ENCODE measurements around the gene CORO1A. TPM values are rescaled to one million over a fixed set of nuclear protein-coding genes. Genes with fewer than 3 reads are reported as not detected.
A peak's percentile ranks its signal among the peaks of the same experiment; 100 is the strongest.
"Not testable (repeated sequence)": the region's sequence is repeated elsewhere in the genome, so short reads cannot be mapped to it uniquely, and the experiment has no call there.

CORO1A gene
- total RNA-seq (2014; rRNA removed): 5.0 and 6.7 TPM in 2 replicates
- 8.1 TPM for polyA plus RNA-seq (2012)

DNA sequence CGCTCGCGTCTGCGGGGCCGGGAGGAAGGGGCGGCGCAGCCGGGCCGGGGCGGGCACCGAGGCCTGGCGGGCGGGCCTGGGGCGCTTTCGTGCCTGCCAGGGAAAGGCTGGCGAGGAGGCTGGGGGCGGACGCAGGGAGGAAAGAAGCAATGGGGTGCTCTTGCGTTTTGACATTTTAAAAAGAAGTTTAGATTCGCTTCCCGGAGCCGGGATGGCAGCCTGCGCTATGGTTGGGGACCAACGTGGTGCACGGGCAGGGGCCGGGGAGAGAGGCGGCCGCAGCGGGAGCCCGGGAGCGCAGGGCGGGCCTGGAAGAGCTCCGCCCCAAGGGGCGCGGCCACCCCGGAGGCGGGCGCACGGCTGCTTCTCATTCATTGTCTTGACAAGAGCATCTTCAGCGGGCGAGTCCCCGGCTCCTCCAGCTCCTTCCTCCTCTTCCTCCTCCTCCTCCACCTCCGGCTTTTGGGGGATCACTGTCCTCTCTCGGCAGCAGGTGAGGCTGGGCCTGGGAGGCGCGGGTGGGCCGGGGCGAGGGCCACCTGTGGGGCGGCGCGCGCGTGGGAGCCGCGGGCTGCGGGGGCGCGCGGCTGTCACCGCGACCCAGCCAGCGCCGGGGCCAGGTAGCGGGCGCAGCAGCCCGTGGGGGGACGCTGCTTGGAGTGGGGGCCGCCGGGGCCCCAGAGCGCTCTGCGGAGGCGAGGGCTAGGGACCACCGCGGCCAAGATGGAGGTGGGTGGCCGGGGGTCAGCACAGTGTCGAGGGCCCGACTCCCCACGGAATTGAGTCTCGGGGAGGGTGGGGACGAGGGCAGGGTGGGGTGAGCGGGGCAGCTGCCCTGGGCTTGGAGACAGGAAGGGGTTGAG, at the start of gene CORO1A:
CORO1A (plus strand) TSS at position 370 of the 863 bp plus-strand sequence. CDS start 1,608 bp downstream, outside the sequence.
- DNase-seq (ENCODE audit: low read depth): peak; percentile 59

DNA sequence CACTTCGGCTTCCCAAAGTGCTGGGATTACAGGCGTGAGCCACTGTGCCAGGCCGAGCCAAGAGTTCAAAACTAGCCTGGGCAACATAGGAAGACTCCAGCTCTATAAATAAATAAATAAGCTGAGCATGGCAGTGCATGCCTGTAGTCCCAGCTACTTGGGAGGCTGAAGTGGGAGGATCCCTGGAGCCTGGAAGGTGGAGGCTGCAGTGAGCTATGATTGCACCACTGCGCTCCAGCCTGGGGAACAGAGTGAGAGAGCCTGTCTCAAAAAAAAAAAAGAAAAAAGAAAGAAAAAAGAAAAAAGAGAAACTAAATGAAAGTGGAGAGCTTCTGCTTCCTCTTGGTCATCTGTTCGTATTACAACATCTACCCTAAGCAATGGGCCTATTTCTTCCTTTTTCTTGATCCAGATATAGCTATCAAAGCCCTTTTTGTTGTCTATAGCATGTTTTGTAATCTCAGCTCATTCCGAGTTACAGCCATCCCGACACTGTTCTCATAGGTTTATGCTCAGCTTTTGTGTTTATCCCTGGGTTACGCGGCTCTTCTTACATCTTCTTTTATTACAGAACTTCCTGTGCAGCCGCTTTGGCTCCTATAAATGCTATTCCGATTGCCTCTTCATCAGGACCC, 46.3 kb upstream of the CORO1A start:
- DNase-seq (ENCODE audit: low read depth): no peak

DNA sequence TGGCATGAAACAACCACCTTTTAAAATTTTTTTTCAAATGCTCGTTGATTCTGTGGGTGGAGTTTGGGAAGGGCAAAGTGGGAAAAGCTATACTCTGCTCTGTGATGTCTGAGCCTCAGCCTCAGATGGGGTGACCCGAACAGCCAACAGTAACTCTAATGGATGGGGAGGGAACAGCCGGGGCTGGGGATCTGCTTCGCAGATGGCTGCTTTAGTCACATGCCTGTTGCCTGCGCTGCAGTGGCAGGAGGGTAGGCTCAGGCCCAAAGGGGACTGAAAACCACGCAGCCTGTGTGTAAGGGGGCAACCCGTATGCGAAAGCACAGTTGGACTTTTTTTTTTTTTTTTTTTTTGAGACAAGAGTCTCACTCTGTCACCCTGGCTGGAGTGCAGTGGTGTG, 45.5 kb upstream of the CORO1A start:
- DNase-seq (ENCODE audit: low read depth): no peak

DNA sequence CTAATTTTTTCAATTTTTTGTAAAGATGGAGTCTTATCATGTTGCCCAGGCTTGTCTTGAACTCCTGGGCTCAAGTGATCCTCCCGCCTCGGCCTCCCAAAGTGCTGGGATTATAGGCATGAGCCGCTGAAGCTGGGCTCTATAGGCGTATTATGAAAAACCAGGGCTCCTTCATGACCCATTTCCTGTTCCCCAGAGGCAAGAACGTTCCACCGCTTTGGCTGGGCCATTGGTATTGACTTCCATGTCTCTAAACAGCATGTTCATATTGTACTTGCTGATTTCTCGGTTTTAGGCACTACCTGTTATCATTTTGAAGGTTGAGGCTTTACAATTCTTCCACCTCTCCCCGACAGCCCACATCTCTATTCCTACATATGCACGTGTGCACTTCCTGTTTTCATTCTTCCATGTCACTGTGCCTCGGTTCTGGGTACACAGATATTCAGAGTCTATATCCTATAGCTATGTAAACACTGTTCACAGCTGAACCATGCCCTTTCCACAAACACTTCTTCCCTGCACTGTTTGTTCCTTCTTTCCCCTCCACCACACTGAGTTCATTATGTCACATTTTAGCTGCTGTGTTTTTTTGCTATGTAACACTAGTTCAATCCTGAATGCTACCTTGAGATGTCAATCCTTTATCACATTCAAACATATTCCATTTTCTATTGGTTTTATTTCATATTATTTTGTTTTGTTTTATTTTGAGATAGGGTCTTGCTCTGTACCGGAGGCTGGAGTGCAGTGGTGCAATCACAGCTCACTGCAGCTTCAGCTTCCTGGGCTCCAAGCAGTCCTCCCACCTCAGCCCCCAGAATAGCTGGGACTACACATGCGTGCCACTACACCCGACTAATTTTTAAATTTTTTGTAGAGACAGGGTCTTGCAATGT, 43.6 kb upstream of the CORO1A start:
- no peak for DNase-seq (ENCODE audit: low read depth)

DNA sequence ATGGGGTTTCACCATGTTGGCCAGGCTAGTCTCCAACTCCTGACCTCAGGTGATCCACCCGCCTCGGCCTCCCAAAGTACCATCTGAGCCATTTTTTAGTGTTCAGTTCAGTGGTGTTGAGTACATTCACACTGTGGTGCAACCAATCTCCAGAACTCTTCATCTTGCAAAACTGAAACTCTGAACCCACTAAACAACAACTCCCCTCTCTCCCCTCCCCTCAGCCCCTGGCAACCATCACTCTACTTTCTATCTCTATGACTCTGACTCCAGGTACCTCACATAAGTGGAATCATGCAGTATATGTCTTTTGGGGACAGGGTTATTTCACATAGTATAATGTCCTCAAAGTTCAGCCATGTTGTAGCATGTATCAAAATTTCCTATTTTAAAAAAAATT, 41.7 kb upstream of the CORO1A start:
- DNase-seq (ENCODE audit: low read depth): no peak

DNA sequence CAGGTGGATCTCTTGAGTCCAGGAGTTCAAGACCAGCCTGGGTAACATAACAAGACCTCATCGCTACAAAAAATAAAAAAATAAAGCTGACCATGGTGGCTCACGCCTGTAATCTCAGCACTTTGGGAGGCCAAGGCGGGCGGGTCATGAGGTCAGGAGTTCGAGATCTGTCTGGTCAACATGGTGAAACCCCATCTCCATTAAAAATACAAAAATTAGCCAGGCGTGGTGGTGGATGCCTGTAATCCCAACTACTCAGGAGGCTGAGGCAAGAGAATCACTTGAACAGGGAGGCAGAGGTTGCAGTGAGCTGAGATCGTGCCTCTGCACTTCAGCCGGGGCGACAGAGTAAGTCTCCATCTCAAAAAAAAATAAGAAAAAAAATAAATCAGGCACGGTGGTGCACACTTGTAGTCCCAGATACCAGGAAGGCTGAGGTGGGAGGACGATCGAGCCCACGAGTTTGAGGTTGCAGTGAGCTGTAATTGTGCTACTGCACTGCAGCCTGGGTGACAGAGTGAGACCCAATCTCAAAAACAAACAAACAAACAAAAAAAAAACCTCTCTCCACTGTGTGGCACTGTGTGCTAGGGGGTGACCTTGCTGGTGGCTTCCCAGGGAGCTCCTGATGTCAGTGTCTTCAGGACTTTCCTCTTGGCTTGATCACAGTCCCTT, 40.6 kb upstream of the CORO1A start:
- DNase-seq (ENCODE audit: low read depth): no peak

DNA sequence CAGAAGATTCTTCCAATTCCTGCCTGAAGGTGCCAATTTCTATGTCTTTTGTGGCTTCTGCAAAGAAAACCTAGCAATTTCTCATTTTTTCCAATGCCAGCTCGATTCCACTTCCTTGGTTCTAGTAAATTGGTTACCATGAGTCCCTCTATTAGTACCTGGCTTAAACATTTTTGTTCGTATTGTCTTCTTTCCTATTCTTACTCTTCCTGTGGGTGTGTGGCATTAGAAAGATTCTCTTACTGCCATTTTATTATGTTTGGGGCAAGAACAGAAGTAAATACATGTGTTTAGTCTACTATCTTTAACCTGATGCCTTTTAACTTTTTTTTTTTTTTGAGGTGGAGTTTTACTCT, 40.1 kb upstream of the CORO1A start:
- DNase-seq (ENCODE audit: low read depth): no peak

DNA sequence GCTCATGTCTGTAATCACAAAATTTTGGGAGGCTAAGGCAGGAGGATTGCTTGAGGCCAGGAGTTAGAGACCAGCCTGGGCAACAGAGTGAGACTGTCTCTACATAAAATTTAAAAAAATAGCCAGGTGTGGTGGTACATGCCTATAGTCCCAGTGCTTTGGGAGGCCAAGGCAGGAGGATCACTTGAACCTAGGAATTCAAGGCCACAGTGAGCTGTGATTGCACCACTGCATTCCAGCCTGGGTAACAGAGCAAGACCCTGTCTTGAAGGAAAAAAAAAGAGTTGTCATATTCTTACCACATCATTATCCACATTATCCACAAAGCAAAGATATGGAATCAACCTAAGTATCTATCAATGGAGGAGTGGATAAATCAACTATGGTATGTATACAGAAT, 39.4 kb upstream of the CORO1A start:
- no peak for DNase-seq (ENCODE audit: low read depth)

DNA sequence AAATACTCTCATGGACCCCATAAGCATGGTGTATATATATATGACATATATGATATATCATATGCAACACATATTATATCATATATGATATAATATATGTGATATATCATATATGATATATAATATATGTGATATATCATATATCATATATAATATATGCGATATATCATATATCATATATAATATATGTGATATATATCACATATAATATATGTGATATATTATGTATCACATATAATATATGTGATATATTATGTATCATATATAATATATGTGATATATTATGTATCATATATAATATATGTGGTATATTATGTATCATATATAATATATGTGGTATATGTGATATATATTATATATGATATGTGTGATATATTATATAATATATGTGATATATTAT, 38.5 kb upstream of the CORO1A start:
- no peak for DNase-seq (ENCODE audit: low read depth)

DNA sequence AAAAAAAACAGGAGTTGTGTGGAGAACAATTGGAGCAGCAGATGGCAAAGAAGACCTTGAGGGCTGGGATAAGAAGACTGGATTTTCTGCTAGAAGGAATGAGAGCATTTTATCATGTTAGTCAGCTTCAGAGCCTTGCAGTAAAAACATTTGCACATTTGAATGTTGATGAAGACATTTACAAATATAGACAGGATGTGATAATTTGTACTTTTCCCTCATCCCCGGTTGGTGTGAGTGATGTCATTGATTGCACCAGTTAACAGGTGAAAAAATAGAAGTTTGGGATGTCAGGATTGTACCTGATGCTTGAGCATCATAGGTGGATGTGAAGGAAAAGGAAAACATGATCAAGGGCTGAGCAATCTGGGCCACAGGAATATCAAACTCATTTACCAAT, 37.7 kb upstream of the CORO1A start:
- no peak for DNase-seq (ENCODE audit: low read depth)

DNA sequence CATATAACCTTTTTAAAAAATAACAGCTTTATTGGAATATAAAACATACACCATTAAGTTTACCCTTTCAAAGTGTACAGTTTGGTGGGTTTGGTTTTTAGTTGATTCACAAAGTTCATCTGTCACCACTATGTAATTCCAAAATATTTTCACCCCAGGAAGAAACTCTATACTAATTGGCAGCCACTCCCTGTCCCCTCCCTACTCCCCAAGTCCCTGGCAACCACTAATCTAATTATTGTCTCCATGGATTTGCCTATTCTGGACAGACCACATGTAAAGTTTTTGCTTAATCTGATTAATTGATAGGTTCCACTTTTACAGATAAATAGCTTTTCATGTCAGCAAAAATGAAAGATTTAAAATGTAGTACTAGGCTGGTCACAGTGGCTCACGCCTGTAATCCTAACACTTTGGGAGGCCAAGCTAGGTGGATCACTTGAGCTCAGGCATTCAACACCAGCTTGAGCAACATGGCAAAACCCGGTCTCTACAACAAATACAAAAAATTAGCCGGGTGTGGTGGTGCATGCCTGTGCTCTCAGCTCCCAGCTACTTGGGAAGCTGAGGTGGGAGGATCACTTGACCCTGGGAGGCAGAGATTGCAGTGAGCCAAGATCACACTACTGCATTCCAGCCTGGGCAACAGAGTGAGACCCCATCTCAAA, 35.4 kb upstream of the CORO1A start:
- no peak for DNase-seq (ENCODE audit: low read depth)

DNA sequence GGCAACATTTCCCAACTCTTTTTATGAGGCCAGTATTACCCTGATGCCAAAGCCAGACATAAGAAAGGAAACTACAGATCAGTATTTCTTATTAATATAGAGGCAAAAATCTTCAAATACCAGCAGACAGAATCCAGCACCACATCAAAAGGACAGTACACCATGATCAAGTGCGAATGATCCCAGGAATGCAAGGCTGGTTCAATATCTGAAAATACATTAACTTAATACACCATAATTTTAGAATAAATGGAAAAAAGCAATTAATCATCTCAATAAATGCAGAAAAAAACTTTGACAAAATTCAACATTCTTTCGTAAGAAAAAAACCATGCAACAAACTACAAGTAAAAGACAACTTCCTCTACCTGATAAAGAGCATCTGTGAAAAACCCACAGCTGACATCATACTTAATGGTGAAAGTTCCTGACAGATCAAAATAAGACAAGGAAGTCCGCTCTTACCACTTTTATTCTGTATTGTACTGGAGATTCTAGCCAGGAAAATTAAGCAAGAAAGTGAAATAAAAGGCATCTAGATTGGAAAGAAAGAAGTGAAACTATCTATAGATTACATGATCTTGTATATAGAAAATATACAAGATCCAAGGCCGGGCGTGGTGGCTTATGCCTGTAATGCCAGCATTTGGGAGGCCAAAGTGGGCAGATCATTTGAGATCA, 34.0 kb upstream of the CORO1A start:
- DNase-seq (ENCODE audit: low read depth): no peak

DNA sequence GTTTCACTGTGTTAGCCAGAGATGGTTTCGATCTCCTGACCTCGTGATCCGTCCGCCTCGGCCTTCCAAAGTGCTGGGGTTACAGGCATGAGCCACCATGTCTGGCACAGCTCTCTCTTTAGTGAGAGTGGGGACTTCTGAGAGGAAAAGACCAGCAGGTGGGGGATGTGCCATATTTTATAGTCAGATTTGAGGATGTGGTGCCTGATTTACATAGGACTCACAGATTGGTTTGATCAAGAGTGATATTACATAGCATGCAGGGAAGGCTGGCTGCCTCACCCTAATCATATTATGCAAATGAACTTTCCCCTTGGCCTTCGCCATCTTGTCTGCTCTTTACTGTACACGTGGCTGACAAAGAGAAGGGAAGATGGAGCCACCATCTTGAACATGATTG, 32.3 kb upstream of the CORO1A start:
- no peak for DNase-seq (ENCODE audit: low read depth)

DNA sequence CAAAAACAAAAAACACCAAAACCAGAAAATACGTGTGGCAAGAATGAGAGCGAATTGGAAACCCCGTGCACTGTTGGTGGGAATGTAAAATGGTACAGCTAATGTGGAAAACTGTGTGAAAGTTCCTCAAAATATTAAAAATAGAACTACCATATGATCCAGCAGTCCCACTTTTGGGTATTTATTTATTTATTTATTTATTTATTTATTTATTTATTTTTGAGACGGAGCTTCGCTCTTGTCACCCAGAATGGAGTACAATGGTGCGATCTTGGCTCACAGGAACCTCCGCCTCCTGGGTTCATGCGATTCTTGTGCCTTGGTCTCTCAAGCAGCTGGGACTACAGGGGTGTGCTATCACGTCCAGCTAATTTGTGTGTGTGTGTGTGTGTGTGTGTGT, 30.9 kb upstream of the CORO1A start:
- no peak for DNase-seq (ENCODE audit: low read depth)

DNA sequence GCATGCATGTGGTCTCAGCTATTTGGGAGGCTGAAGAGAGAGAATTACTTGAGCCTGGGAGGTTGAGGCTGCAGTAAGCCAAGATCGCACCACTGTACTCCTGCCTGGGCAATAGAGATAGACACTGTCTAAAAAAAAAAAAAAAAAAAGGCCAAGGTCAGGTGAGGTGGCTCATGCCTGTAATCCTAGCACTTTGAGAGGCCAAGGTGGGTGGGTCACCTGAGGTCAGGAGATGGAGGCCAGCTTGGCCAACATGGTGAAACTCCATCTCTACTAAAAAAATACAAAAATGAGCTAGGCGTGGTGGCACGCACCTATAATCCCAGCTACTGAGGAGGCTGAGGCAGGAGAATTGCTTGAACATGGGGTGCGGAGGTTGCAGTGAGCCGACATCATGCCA, 28.2 kb upstream of the CORO1A start:
- no peak for DNase-seq (ENCODE audit: low read depth)

DNA sequence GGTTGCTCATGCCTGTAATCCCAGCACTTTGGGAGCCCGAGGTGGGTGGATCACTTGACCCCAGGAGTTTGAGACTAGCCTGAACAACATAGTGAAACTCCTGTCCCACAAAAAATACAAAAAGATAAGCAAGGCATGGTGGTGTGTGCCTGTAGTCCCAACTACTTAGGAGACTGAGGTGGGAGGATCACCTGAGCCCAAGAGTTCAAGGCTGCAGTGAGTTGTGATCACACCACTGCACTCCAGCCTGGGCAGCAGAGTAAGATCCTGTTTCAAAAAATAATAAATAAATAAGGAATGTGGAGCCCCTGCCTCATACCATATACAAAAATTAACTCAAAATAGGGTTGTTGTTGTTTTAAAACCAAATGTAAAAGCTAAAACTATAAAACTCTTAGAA, 26.2 kb upstream of the CORO1A start:
- no peak for DNase-seq (ENCODE audit: low read depth)

DNA sequence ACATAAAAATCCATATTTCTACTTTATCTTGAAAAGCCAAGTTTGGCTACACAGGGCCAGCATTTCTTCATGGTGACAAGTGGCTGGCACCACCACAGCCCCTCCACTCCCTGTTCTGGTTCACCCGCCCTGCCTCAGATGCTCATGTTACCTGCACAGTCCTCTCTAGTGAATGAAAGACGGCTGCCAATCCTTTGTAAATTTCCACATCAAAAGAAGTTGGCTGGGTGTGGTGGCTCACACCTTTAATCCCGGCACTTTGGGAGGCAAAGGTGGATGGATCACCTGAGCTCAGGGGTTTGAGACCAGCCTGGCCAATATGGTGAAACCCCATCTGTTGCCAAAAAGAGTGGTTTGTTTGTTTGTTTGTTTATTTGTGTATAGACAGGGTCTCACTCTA, 19.9 kb upstream of the CORO1A start:
- no peak for DNase-seq (ENCODE audit: low read depth)

DNA sequence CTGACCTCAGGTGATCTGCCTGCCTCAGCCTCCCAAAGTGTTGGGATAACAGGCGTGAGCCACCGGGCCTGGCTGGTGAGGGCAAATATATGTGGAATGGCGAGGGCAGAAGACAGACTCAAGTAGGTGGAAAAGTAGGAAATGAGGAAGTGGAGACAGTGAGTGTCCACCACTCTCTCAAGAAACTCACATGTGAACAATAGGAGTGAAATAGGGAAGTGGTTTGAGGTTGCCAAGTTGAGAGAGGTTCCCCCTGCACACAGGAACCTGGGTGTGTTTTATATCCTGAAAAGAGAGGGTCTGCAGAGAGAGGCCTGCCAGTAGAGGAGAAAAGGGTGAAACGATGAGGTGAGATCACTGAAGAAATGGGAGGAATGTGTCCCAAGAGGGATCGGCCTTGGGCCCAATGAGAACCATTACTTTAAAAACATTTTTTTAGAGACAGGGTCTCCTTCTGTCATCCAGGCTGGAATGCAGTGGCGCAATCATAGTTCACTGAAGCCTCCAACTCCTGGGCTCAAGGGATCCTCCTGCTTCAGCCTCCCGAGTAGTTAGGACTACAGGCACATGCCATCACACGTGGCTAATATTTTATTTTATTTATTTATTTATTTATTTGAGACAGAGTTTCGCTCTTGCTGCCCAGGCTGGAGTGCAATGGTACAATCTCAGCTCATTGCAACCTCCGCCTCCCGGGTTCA, 17.1 kb upstream of the CORO1A start:
- no peak for DNase-seq (ENCODE audit: low read depth)

DNA sequence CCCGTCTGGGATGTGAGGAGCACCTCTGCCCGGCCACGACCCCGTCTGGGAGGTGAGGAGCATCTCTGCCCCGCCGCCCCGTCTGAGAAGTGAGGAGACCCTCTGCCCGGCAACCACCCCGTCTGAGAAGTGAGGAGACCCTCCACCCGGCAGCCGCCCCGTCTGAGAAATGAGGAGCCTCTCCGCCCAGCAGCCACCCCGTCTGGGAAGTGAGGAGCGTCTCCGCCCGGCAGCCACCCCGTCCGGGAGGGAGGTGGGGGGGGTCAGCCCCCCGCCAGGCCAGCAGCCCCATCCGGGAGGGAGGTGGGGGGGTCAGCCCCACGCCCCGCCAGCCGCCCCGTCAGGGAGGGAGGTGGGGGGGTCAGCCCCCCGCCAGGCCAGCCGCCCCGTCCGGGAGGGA, 14.7 kb upstream of the CORO1A start:
- DNase-seq (ENCODE audit: low read depth): not testable (repeated sequence)

DNA sequence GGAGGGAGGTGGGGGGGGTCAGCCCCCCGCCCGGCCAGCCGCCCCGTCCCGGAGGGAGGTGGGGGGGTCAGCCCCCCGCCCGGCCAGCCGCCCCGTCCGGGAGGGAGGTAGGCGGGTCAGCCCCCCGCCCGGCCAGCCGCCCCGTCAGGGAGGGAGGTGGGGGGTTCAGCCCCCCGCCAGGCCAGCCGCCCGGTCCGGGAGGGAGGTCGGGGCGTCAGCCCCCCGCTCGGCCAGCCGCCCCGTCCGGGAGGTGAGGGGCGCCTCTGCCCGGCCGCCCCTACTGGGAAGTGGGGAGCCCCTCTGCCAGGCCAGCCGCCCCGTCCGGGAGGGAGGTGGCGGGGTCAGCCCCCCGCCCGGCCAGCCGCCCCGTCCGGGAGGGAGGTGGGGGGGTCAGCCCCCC, 14.0 kb upstream of the CORO1A start:
- DNase-seq (ENCODE audit: low read depth): not testable (repeated sequence)

Data from LHCN-M2 (cell line).